Measurements from ENCODE around the gene FIBP.

The FIBP gene

DNA sequence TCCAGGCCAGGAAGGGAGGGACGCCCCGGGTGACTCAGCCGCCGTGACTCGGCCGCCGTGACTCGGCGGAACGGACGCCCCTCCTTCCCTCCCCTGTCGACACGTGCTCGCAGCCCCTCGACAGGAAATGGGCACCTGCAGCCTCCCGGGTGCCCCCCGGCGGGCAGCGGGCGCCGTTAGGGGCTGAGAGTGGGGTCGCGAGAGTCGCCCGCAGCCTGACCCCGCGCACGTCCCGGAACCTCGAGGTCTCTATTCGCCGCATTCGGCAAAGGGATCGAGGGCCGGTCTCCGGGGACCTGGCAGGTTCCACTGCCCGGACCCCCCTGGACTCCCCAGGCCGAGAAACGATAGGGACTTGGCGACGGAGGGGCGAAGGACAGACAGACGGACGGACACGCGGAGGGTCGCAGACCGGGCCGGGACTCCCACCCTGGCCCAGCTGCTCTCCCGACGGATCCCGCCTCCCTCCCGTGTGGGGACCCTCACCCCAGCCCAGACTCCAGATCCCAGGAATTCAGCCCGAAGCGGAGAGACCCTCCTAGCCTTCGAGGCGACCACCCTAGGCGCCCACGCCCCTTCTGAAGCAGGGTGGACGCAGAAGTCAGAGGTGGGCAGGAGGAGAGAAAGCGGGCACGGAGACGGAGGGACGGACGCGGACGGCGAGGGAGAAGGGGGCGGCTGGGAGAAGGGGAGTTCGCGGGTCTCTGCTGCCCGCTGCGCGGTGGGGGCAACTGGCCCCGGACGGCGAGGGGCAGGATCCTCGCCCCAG is 11.3 kb upstream of the FIBP start:
- peak overlapping the region; percentile 90 for H3K4me3 ChIP-seq (ENCODE audit: low read depth, low read length)
- peak; percentile 37 for TF ChIP-seq POLR2A (IDR thresholded peaks at IDR 0.05; ENCODE audit: extremely low read depth, insufficient read length)
- no peak for TF ChIP-seq CTCF (IDR thresholded peaks at IDR 0.05; ENCODE audit: low read depth, low read length)
- peak; percentile 98 for TF ChIP-seq MYC (IDR thresholded peaks at IDR 0.05; ENCODE audit: low read depth, low read length)
- TF ChIP-seq, protein P1, sequence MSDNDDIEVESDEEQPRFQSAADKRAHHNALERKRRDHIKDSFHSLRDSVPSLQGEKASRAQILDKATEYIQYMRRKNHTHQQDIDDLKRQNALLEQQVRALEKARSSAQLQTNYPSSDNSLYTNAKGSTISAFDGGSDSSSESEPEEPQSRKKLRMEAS (IDR thresholded peaks at IDR 0.05; ENCODE audit: low read depth, low read length), result peak; percentile 98
- DNase-seq (ENCODE audit: low read depth), result peak; percentile 91

GRCh38 chr11:65898656-65899355 is 10.5 kb upstream of the FIBP start:
- TF ChIP-seq POLR2A (IDR thresholded peaks at IDR 0.05; ENCODE audit: extremely low read depth, insufficient read length), result no peak
- TF ChIP-seq, protein P1 (IDR thresholded peaks at IDR 0.05; ENCODE audit: low read depth, low read length), result no peak
- no peak for TF ChIP-seq MYC (IDR thresholded peaks at IDR 0.05; ENCODE audit: low read depth, low read length)
- TF ChIP-seq CTCF (IDR thresholded peaks at IDR 0.05; ENCODE audit: low read depth, low read length), result no peak
- DNase-seq (ENCODE audit: low read depth), result no peak
- peak overlapping the region; percentile 90 for H3K4me3 ChIP-seq (ENCODE audit: low read depth, low read length)

DNA sequence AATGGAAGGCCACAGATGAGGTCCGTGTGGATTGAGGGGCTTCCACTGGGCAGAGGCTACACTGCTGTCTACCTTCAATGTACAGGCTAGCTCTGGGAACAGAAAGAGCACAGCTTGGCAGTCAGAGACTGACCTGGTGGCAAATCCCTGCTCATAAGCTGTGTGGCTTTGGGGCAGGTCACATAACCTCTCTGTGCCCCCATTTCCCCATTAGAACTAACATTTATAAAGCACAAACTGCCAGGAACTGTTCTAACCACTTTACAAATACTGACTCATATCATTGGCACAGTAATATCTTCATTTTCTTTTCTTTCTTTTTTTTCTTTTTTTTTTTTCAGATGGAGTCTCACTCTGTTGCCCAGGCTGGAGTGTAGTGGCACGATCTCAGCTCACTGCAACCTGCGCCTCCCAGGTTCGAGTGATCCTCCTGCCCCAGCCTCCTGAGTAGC is 8.8 kb upstream of the FIBP start:
- TF ChIP-seq, protein P1 (IDR thresholded peaks at IDR 0.05; ENCODE audit: low read depth, low read length), result no peak
- TF ChIP-seq POLR2A (IDR thresholded peaks at IDR 0.05; ENCODE audit: extremely low read depth, insufficient read length), result no peak
- TF ChIP-seq CTCF (IDR thresholded peaks at IDR 0.05; ENCODE audit: low read depth, low read length), result no peak
- no peak for TF ChIP-seq MYC (IDR thresholded peaks at IDR 0.05; ENCODE audit: low read depth, low read length)
- H3K4me3 ChIP-seq (ENCODE audit: low read depth, low read length), result no peak overlapping the region
- no peak for DNase-seq (ENCODE audit: low read depth)

GRCh38 chr11:65896034-65896999 is 8.0 kb upstream of the FIBP start:
- no peak overlapping the region for H3K4me3 ChIP-seq (ENCODE audit: low read depth, low read length)
- no peak for DNase-seq (ENCODE audit: low read depth)
- TF ChIP-seq, protein P1 (IDR thresholded peaks at IDR 0.05; ENCODE audit: low read depth, low read length), result no peak
- TF ChIP-seq CTCF (IDR thresholded peaks at IDR 0.05; ENCODE audit: low read depth, low read length) (no peak), POLR2A (IDR thresholded peaks at IDR 0.05; ENCODE audit: extremely low read depth, insufficient read length) (no peak), MYC (IDR thresholded peaks at IDR 0.05; ENCODE audit: low read depth, low read length) (no peak)

DNA sequence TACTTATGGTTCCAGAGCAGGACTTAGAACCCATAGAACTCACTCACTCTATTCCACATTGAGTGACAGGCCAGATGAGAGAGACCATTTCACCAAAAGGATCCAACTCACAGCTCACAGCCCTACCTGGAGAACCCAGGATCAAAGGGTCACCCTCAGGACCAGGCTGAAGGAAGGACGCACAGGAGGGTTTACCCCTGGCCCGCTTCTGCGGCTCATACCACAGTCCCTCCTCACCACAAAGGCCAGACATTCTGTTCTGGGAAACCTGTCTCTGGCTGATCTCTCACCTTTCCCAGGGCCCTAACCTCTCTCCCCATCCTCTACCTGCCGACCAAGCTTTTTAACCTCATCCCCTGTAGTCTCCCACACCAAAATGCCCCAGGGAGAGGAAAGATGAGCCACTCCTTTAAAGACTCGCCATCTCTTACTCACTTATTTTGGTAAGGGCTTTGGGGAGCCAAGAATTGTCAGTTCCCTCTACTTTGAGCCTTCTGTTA is 7.3 kb upstream of the FIBP start:
- DNase-seq (ENCODE audit: low read depth), result no peak
- TF ChIP-seq, protein P1 (IDR thresholded peaks at IDR 0.05; ENCODE audit: low read depth, low read length), result no peak
- TF ChIP-seq POLR2A (IDR thresholded peaks at IDR 0.05; ENCODE audit: extremely low read depth, insufficient read length) (no peak), MYC (IDR thresholded peaks at IDR 0.05; ENCODE audit: low read depth, low read length) (no peak), CTCF (IDR thresholded peaks at IDR 0.05; ENCODE audit: low read depth, low read length) (no peak)
- H3K4me3 ChIP-seq (ENCODE audit: low read depth, low read length), result no peak overlapping the region
